Measurements from ENCODE around the gene POP5. TPM values are rescaled to one million over a fixed set of nuclear protein-coding genes. Genes with fewer than 3 reads are reported as not detected.

The POP5 gene
- total RNA-seq, 1 donor from 2014 or later: 23.1 TPM

GRCh38 chr12:120586206-120586605 is 5.0 kb upstream of the POP5 start:
- no peak for TF ChIP-seq CTCF (conservative IDR thresholded peaks at IDR 0.05; ENCODE audit: low read depth, low read length)
- no peak overlapping the region for H3K4me3 ChIP-seq (ENCODE audit: low read depth, low read length)
- no peak for DNase-seq (ENCODE audit: low read depth)

- DNase-seq (ENCODE audit: low read depth): no peak
- H3K4me3 ChIP-seq (ENCODE audit: low read depth, low read length): peak overlapping the region; percentile 48
- TF ChIP-seq CTCF (conservative IDR thresholded peaks at IDR 0.05; ENCODE audit: low read depth, low read length): peak; percentile 42
Measured at GRCh38 chr12:120584343-120585149, 3.3 kb upstream of the POP5 start.

- H3K4me3 ChIP-seq (ENCODE audit: low read depth, low read length): no peak overlapping the region
- peak; percentile 98 for TF ChIP-seq CTCF (conservative IDR thresholded peaks at IDR 0.05; ENCODE audit: low read depth, low read length)
- no peak for DNase-seq (ENCODE audit: low read depth)
Measured at GRCh38 chr12:120583478-120584030, 2.4 kb upstream of the POP5 start.

GRCh38 chr12:120581998-120582397 is 796 bp upstream of the POP5 start:
- H3K4me3 ChIP-seq (ENCODE audit: low read depth, low read length): peak overlapping the region; percentile 97
- no peak for TF ChIP-seq CTCF (conservative IDR thresholded peaks at IDR 0.05; ENCODE audit: low read depth, low read length)
- DNase-seq (ENCODE audit: low read depth): no peak

- DNase-seq (ENCODE audit: low read depth): no peak
- TF ChIP-seq CTCF (conservative IDR thresholded peaks at IDR 0.05; ENCODE audit: low read depth, low read length): no peak
- H3K4me3 ChIP-seq (ENCODE audit: low read depth, low read length): no peak overlapping the region
Measured at GRCh38 chr12:120579179-120579578, 2.0 kb downstream of the POP5 start.

GRCh38 chr12:120574106-120574505 is 7.1 kb downstream of the POP5 start:
- DNase-seq (ENCODE audit: low read depth): no peak
- no peak overlapping the region for H3K4me3 ChIP-seq (ENCODE audit: low read depth, low read length)
- TF ChIP-seq CTCF (conservative IDR thresholded peaks at IDR 0.05; ENCODE audit: low read depth, low read length): no peak

DNA sequence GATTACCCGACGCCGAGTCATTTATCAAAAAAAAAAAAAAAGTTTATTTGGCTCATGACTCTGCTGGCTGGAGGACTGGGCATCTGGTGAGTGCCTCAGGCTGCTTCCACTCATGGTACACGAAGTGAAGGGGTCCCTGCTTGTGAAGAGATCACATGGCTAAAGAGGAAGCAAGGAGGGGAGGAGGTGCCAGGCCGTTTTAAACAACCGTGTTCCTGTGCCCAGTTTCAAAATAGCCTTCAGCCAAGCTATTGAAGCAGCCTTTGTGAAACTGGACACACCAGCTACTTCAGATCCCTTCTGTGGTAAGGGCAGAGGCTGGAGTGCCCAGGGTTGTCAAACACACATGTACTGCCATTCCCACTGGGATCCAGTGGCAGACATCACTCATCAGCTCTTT is 7.6 kb downstream of the POP5 start:
- no peak for DNase-seq (ENCODE audit: low read depth)
- H3K4me3 ChIP-seq (ENCODE audit: low read depth, low read length): no peak overlapping the region
- TF ChIP-seq CTCF (conservative IDR thresholded peaks at IDR 0.05; ENCODE audit: low read depth, low read length): no peak
